ENCODE data around the gene BEND6. TPM values are rescaled to one million over a fixed set of nuclear protein-coding genes. Genes with fewer than 3 reads are reported as not detected.

BEND6 gene
- polyA plus RNA-seq, 1 donor from 2014 or later = 8.6 TPM

- Histone ChIP-seq H3K36me3 (ENCODE audit: insufficient read depth, low read length) (no peaks in the 10 kb centered on the region), H3K9me3 (ENCODE audit: low read length) (no peaks in the 10 kb centered on the region), H3K9ac (ENCODE audit: low read length) (no peak overlapping the region), H3F3A (ENCODE audit: insufficient read depth, low read length, poor library complexity, severe bottlenecking) (no peaks in the 10 kb centered on the region), H3K4me2 (ENCODE audit: low read length) (no peak overlapping the region), H3K27ac (ENCODE audit: low read length) (no peak overlapping the region), H3K4me3 (ENCODE audit: low read length) (no peak overlapping the region), H3K27me3 (ENCODE audit: insufficient read depth, low read depth, low read length) (no peaks in the 10 kb centered on the region), H2AFZ (ENCODE audit: low read depth, low read length) (no peak overlapping the region), H3K79me2 (replicated peaks; ENCODE audit: insufficient read depth, low read length) (no peaks in the 10 kb centered on the region), H4K20me1 (ENCODE audit: insufficient read depth) (no peaks in the 10 kb centered on the region), H3K9me2 (ENCODE audit: insufficient read depth, low read length) (no peaks in the 10 kb centered on the region)
- TF ChIP-seq TAF1 (IDR thresholded peaks at IDR 0.05; ENCODE audit: low read depth) (no peak), EP300 (conservative IDR thresholded peaks at IDR 0.05; ENCODE audit: poor library complexity, severe bottlenecking) (no peak), POLR2AphosphoS5 (IDR thresholded peaks at IDR 0.05) (no peak), EZH2 (IDR thresholded peaks at IDR 0.05; ENCODE audit: borderline replicate concordance, insufficient read depth, low read length, poor library complexity, severe bottlenecking) (no peak)
These were observed 8.9 kb downstream of the BEND6 start for GRCh38 chr6:56963793-56964192.

GRCh38 chr6:56965126-56965525, 10.2 kb downstream of the BEND6 start:
- no peaks in the 10 kb centered on the region for H3K79me2 ChIP-seq (replicated peaks; ENCODE audit: insufficient read depth, low read length)
- H2AFZ ChIP-seq (ENCODE audit: low read depth, low read length) = no peak overlapping the region
- H3K27ac ChIP-seq (ENCODE audit: low read length) = no peak overlapping the region
- no peak overlapping the region for H3K9ac ChIP-seq (ENCODE audit: low read length)
- H3K27me3 ChIP-seq (ENCODE audit: insufficient read depth, low read depth, low read length) = no peaks in the 10 kb centered on the region
- no peaks in the 10 kb centered on the region for H3K9me3 ChIP-seq (ENCODE audit: low read length)
- no peaks in the 10 kb centered on the region for H3K9me2 ChIP-seq (ENCODE audit: insufficient read depth, low read length)
- H3K4me3 ChIP-seq (ENCODE audit: low read length) = no peak overlapping the region
- H3K4me2 ChIP-seq (ENCODE audit: low read length) = no peak overlapping the region
- TF ChIP-seq TAF1 (IDR thresholded peaks at IDR 0.05; ENCODE audit: low read depth) = no peak
- no peak for TF ChIP-seq EP300 (conservative IDR thresholded peaks at IDR 0.05; ENCODE audit: poor library complexity, severe bottlenecking)
- TF ChIP-seq EZH2 (IDR thresholded peaks at IDR 0.05; ENCODE audit: borderline replicate concordance, insufficient read depth, low read length, poor library complexity, severe bottlenecking) = no peak
- no peak for TF ChIP-seq MXI1 (conservative IDR thresholded peaks at IDR 0.05; ENCODE audit: poor library complexity, severe bottlenecking)
- no peak for TF ChIP-seq REST (IDR thresholded peaks at IDR 0.05; ENCODE audit: borderline replicate concordance)
- TF ChIP-seq CTCF (IDR thresholded peaks at IDR 0.05; ENCODE audit: poor library complexity, severe bottlenecking) = no peak
- no peak for TF ChIP-seq RAD21 (conservative IDR thresholded peaks at IDR 0.05)
- no peak for TF ChIP-seq POLR2AphosphoS5 (IDR thresholded peaks at IDR 0.05)
- TF ChIP-seq SMC3 (conservative IDR thresholded peaks at IDR 0.05; ENCODE audit: poor library complexity) = no peak
- H3K36me3 ChIP-seq (ENCODE audit: insufficient read depth, low read length) = no peaks in the 10 kb centered on the region
- H3F3A ChIP-seq (ENCODE audit: insufficient read depth, low read length, poor library complexity, severe bottlenecking) = no peaks in the 10 kb centered on the region
- H4K20me1 ChIP-seq (ENCODE audit: insufficient read depth) = no peaks in the 10 kb centered on the region

All from neural cell (in vitro differentiated cells).